Measurements from ENCODE around the gene PRDM16.

DNA sequence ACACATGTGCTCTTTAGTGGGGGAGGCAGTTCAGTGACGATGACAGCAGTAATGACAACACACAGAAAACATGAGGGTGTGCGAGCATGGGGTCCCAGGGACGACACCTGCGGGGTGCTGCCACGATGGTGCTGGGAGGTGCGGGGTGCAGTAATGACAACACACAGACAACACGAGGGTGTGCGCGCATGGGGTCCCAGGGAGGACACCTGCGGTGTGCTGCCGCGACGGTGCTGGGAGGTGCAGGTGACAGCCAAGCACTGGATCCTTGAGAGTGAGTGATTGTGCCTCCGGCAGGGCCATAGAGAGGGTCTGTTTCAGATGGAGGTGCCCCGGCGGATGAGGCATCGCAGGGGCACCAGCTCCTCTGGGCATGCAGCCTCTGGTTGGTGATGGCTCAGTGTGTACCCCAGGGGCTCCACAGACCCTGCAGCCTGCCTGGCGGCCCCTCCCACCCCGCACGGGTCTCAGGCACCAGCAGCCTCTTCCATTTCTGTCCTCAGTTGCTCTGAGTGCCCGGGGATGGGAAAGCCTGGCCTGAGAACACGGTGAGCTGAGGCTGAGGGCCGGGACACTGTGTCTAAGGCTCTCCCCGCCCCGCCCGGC, 193.8 kb downstream of the PRDM16 start:
- TF ChIP-seq POLR2A (IDR thresholded peaks at IDR 0.05; ENCODE audit: low read length) (no peak), GATA1 (IDR thresholded peaks at IDR 0.05; ENCODE audit: low read depth, low read length) (no peak)

All from erythroblast (primary cell).